SK-N-SH treated with all-trans-retinoic acid at 6 μM for 48 hours (cell line): ENCODE measurements around the gene KRT73.

Experiments used
- ATAC-seq: fragments of 200-7000 bp; cut with Tn5 transposase; 3 replicates; pipeline ENCODE4 v1.9.1; 2020; ENCODE audit warnings: mild to moderate bottlenecking, moderate library complexity
- ARNTL ChIP-seq: fragments of 450-650 bp; formaldehyde crosslinking; IDR thresholded peaks from 2 replicates; pipeline ENCODE4 v1.5.0; 2020; ENCODE audit warnings: low read depth, mild to moderate bottlenecking, moderate library complexity, borderline replicate concordance
- CSDC2 ChIP-seq: fragments of 250-450 bp; sonication (Bioruptor Pico); IDR thresholded peaks from 2 replicates; pipeline ENCODE4 v1.5.0; 2020; ENCODE audit warnings: mild to moderate bottlenecking, moderate library complexity
- RARB ChIP-seq: fragments of 250-450 bp; sonication (Bioruptor Pico); IDR thresholded peaks from 2 replicates; pipeline ENCODE4 v1.8.0; 2021; ENCODE audit warnings: mild to moderate bottlenecking, moderate library complexity
- ZC3H10 ChIP-seq: fragments of 250-450 bp; sonication (Bioruptor Pico); IDR thresholded peaks from 2 replicates; pipeline ENCODE4 v1.5.1; 2021; ENCODE audit warnings: mild to moderate bottlenecking, moderate library complexity
- ZFP3 ChIP-seq: fragments of 250-450 bp; sonication (Bioruptor Pico); IDR thresholded peaks from 2 replicates; pipeline ENCODE4 v1.5.0; 2020; ENCODE audit warnings: mild to moderate bottlenecking, moderate library complexity
- ZNF565 ChIP-seq: fragments of 450-650 bp; formaldehyde crosslinking; conservative IDR thresholded peaks from 2 replicates; pipeline ENCODE4 v1.5.0; 2020; ENCODE audit warnings: low read depth, mild to moderate bottlenecking, moderate library complexity
- ZNF8 ChIP-seq: fragments of 450-650 bp; formaldehyde crosslinking; IDR thresholded peaks from 2 replicates; pipeline ENCODE4 v1.5.0; 2020; ENCODE audit warnings: mild to moderate bottlenecking, moderate library complexity

The KRT73 gene

GRCh38 chr12:52559979-52560378 lies 58.4 kb downstream of the KRT73 start:
- no peak for ATAC-seq
- TF ChIP-seq ZFP3 (CRISPR knock-in tag) (no peak), ARNTL (CRISPR knock-in tag) (no peak), ZC3H10 (CRISPR knock-in tag) (no peak), ZNF8 (CRISPR knock-in tag) (no peak)

DNA sequence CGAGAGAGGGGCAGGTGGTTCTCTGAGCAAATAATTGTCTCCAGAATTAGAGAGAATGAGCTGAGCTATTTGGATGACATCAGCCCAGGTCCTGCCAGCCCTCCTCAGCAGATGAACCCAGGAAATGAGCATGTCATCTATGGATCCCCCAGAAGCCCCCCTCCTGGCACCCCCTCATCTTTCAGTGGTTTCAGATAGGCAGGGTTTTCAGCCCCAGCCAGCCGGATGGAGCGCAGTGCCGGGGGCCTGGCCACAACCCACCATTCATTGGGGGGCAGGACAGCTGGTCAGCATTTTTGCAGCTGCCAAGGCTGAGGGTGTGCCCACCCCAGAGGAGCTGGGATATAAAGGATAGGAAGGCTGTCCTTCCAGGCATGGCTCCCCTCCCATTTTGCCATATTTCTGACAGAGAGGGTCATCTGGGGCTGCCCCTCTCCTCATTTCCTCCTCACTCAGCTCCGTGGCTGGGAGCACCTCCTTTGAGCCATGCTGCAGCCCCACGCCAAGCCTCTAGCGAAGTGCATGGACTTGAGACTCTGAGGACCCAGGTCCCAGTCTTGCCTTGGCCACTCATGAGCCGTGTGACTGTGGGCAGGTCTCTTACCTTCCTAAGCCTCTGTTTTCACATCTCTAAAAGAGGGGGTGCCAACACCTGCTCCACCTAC lies 59.4 kb downstream of the KRT73 start:
- TF ChIP-seq ZC3H10 (CRISPR knock-in tag) (no peak), RARB (CRISPR knock-in tag) (no peak), CSDC2 (CRISPR knock-in tag) (no peak), ZNF565 (CRISPR knock-in tag) (no peak), ZFP3 (CRISPR knock-in tag) (no peak)

More for the DNA sequence above, 59.4 kb downstream of the KRT73 start:
- ATAC-seq = no peak
